Head of caudate nucleus (tissue), 42 donors: ENCODE data around the gene ATP7B.
A peak's percentile ranks its signal among the peaks of the same experiment; 100 is the strongest.

Source experiments
- DNase-seq, 42 donors: peaks; one replicate each; pipeline versions ENCODE4 v3.0.0 to v3.0.0-alpha.2; 2020 to 2021; ENCODE audit warnings: mixed read lengths in 7 of 42
- intact Hi-C: fragments of 100-400 bp; cut with DNase I; formaldehyde crosslinking; loops from one replicate; pipeline ENCODE4 v1.15.0; 2022

ATP7B gene

GRCh38 chr13:52011632-52012511 lies 622 bp upstream of the ATP7B start, which contains the start of gene ALG11:
Gene ALG11 (plus strand): TSS chr13:52012398. CDS start chr13:52012419, 21 bp downstream.
- intact Hi-C loops, result loop anchor here (5.0 kb wide), 2 partner anchors 115 to 185 kb away; partner anchors contain the start of gene NEK5
- peak; percentile 98 to 100 (median 99) for DNase-seq

GRCh38 chr13:52009946-52010345 lies 1.3 kb downstream of the ATP7B start:
- intact Hi-C loops, result loop anchor here (5.0 kb wide), 2 partner anchors 117 to 187 kb away; partner anchors contain the start of gene NEK5
- DNase-seq, result no peak

GRCh38 chr13:52006523-52007245 lies 4.6 kb downstream of the ATP7B start:
- no peak for DNase-seq
- intact Hi-C loops, result no loop called here

GRCh38 chr13:52005841-52006522 lies 5.3 kb downstream of the ATP7B start:
- intact Hi-C loops, result no loop called here
- DNase-seq, result no peak

- DNase-seq, result peak in 2 of 42 donors; percentile 15 to 21
- intact Hi-C loops, result no loop called here
These were observed 6.6 kb downstream of the ATP7B start for GRCh38 chr13:52004511-52005170.

- intact Hi-C loops, result no loop called here
- no peak for DNase-seq
These were observed 7.7 kb downstream of the ATP7B start for GRCh38 chr13:52003541-52003940.

- DNase-seq, result no peak
- intact Hi-C loops, result no loop called here
These were observed 8.9 kb downstream of the ATP7B start for GRCh38 chr13:52002361-52002760.

GRCh38 chr13:52001120-52001731 lies 10.0 kb downstream of the ATP7B start:
- intact Hi-C loops, result no loop called here
- DNase-seq, result no peak

- DNase-seq, result no peak
- intact Hi-C loops, result loop anchor here (5.0 kb wide), 1 partner anchor 127 kb away; the partner anchor contains the start of gene NEK5
These were observed 11.3 kb downstream of the ATP7B start for GRCh38 chr13:51999921-52000320.

GRCh38 chr13:51999510-51999911 lies 11.7 kb downstream of the ATP7B start:
- intact Hi-C loops, result loop anchor here (5.0 kb wide), 1 partner anchor 128 kb away; the partner anchor contains the start of gene NEK5

GRCh38 chr13:51998723-51999509 lies 12.3 kb downstream of the ATP7B start:
- no peak for DNase-seq
- intact Hi-C loops, result loop anchor here (5.0 kb wide), 1 partner anchor 128 kb away; the partner anchor contains the start of gene NEK5

More at GRCh38 chr13:51999510-51999911, 11.7 kb downstream of the ATP7B start:
- peak in 12 of 42 donors; percentile 6 to 65 (median 26) for DNase-seq

GRCh38 chr13:51997641-51998330 lies 13.5 kb downstream of the ATP7B start:
- intact Hi-C loops, result loop anchor here (5.0 kb wide), 1 partner anchor 130 kb away; the partner anchor contains the start of gene NEK5
- DNase-seq, result no peak

GRCh38 chr13:51997186-51997585 lies 14.1 kb downstream of the ATP7B start:
- DNase-seq, result no peak
- intact Hi-C loops, result loop anchor here (5.0 kb wide), 1 partner anchor 130 kb away; the partner anchor contains the start of gene NEK5

GRCh38 chr13:51996641-51997040 lies 14.6 kb downstream of the ATP7B start:
- intact Hi-C loops, result loop anchor here (5.0 kb wide), 1 partner anchor 131 kb away; the partner anchor contains the start of gene NEK5
- no peak for DNase-seq

GRCh38 chr13:51995677-51996551 lies 15.3 kb downstream of the ATP7B start:
- intact Hi-C loops, result loop anchor here (5.0 kb wide), 1 partner anchor 131 kb away; the partner anchor contains the start of gene NEK5
- peak in 1 of 42 donors; percentile 14 for DNase-seq
